ENCODE data around the gene TMEM92.

TMEM92 gene

GRCh38 chr17:50303596-50303995 is 29.3 kb downstream of the TMEM92 start:
- H3K4me1 ChIP-seq (ENCODE audit: insufficient read depth, poor library complexity, severe bottlenecking): no peaks in the 10 kb centered on the region
- no peaks in the 10 kb centered on the region for H3K9me3 ChIP-seq (ENCODE audit: severe bottlenecking)
- H3K4me3 ChIP-seq (ENCODE audit: severe bottlenecking): no peak overlapping the region
- no peak for TF ChIP-seq CTCF (IDR thresholded peaks at IDR 0.05; ENCODE audit: poor library complexity, severe bottlenecking)
- no peak for DNase-seq (ENCODE audit: low spot score)
- H3K27me3 ChIP-seq (ENCODE audit: insufficient read depth, poor library complexity, severe bottlenecking): no peaks in the 10 kb centered on the region
- no peak overlapping the region for H3K27ac ChIP-seq (ENCODE audit: poor library complexity, severe bottlenecking)
- H3K36me3 ChIP-seq (ENCODE audit: low read depth): no peaks in the 10 kb centered on the region
- no peak for ATAC-seq (ENCODE audit: low read depth)

GRCh38 chr17:50304781-50305404 is 30.6 kb downstream of the TMEM92 start:
- no peak overlapping the region for H3K27ac ChIP-seq (ENCODE audit: poor library complexity, severe bottlenecking)
- no peaks in the 10 kb centered on the region for H3K27me3 ChIP-seq (ENCODE audit: insufficient read depth, poor library complexity, severe bottlenecking)
- no peaks in the 10 kb centered on the region for H3K4me1 ChIP-seq (ENCODE audit: insufficient read depth, poor library complexity, severe bottlenecking)
- TF ChIP-seq CTCF (IDR thresholded peaks at IDR 0.05; ENCODE audit: poor library complexity, severe bottlenecking): no peak
- H3K36me3 ChIP-seq (ENCODE audit: low read depth): no peaks in the 10 kb centered on the region
- DNase-seq (ENCODE audit: low spot score) (no peak), ATAC-seq (ENCODE audit: low read depth) (no peak)
- H3K4me3 ChIP-seq (ENCODE audit: severe bottlenecking): no peak overlapping the region
- no peaks in the 10 kb centered on the region for H3K9me3 ChIP-seq (ENCODE audit: severe bottlenecking)

GRCh38 chr17:50307654-50308053 is 33.4 kb downstream of the TMEM92 start:
- Histone ChIP-seq H3K4me1 (ENCODE audit: insufficient read depth, poor library complexity, severe bottlenecking) (no peaks in the 10 kb centered on the region), H3K27me3 (ENCODE audit: insufficient read depth, poor library complexity, severe bottlenecking) (no peaks in the 10 kb centered on the region), H3K4me3 (ENCODE audit: severe bottlenecking) (no peak overlapping the region), H3K36me3 (ENCODE audit: low read depth) (no peaks in the 10 kb centered on the region), H3K27ac (ENCODE audit: poor library complexity, severe bottlenecking) (no peak overlapping the region), H3K9me3 (ENCODE audit: severe bottlenecking) (no peaks in the 10 kb centered on the region)
- DNase-seq (ENCODE audit: low spot score) (no peak), ATAC-seq (ENCODE audit: low read depth) (no peak)
- no peak for TF ChIP-seq CTCF (IDR thresholded peaks at IDR 0.05; ENCODE audit: poor library complexity, severe bottlenecking)

GRCh38 chr17:50308666-50309065 is 34.4 kb downstream of the TMEM92 start:
- Histone ChIP-seq H3K9me3 (ENCODE audit: severe bottlenecking) (no peaks in the 10 kb centered on the region), H3K4me1 (ENCODE audit: insufficient read depth, poor library complexity, severe bottlenecking) (no peaks in the 10 kb centered on the region), H3K4me3 (ENCODE audit: severe bottlenecking) (no peak overlapping the region), H3K27me3 (ENCODE audit: insufficient read depth, poor library complexity, severe bottlenecking) (no peaks in the 10 kb centered on the region), H3K36me3 (ENCODE audit: low read depth) (no peaks in the 10 kb centered on the region), H3K27ac (ENCODE audit: poor library complexity, severe bottlenecking) (no peak overlapping the region)
- TF ChIP-seq CTCF (IDR thresholded peaks at IDR 0.05; ENCODE audit: poor library complexity, severe bottlenecking): no peak
- no peak for DNase-seq (ENCODE audit: low spot score)
- no peak for ATAC-seq (ENCODE audit: low read depth)

- no peaks in the 10 kb centered on the region for H3K27me3 ChIP-seq (ENCODE audit: insufficient read depth, poor library complexity, severe bottlenecking)
- no peaks in the 10 kb centered on the region for H3K4me1 ChIP-seq (ENCODE audit: insufficient read depth, poor library complexity, severe bottlenecking)
- DNase-seq (ENCODE audit: low spot score) (no peak), ATAC-seq (ENCODE audit: low read depth) (no peak)
- TF ChIP-seq CTCF (IDR thresholded peaks at IDR 0.05; ENCODE audit: poor library complexity, severe bottlenecking): no peak
- no peaks in the 10 kb centered on the region for H3K36me3 ChIP-seq (ENCODE audit: low read depth)
- no peaks in the 10 kb centered on the region for H3K9me3 ChIP-seq (ENCODE audit: severe bottlenecking)
- H3K4me3 ChIP-seq (ENCODE audit: severe bottlenecking): no peak overlapping the region
- no peak overlapping the region for H3K27ac ChIP-seq (ENCODE audit: poor library complexity, severe bottlenecking)
Measured at GRCh38 chr17:50310455-50311111, 36.3 kb downstream of the TMEM92 start.

All from RWPE2 (cell line).